ENCODE measurements around the gene SH3TC2.

DNA sequence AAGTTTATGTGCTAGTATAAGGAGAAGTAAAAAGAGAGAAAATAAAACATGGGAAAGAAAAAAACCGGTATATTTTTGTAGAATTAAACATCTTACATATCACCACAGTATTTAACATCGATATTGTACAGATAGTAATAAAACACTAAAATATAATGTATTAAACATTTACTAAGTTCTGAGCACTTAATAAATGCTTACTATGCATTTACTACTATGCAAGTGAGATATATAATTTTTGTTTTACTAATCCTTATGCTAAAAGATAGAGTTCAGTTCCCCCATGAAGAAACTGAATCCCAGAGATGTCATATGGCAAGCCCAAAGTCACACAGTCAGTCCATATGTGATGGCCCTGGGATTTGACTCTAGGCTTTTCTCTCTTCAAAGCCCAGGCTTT, 51.1 kb downstream of the SH3TC2 start:
- TF ChIP-seq, protein P1, sequence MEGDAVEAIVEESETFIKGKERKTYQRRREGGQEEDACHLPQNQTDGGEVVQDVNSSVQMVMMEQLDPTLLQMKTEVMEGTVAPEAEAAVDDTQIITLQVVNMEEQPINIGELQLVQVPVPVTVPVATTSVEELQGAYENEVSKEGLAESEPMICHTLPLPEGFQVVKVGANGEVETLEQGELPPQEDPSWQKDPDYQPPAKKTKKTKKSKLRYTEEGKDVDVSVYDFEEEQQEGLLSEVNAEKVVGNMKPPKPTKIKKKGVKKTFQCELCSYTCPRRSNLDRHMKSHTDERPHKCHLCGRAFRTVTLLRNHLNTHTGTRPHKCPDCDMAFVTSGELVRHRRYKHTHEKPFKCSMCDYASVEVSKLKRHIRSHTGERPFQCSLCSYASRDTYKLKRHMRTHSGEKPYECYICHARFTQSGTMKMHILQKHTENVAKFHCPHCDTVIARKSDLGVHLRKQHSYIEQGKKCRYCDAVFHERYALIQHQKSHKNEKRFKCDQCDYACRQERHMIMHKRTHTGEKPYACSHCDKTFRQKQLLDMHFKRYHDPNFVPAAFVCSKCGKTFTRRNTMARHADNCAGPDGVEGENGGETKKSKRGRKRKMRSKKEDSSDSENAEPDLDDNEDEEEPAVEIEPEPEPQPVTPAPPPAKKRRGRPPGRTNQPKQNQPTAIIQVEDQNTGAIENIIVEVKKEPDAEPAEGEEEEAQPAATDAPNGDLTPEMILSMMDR (optimal IDR thresholded peaks at IDR 0.05 in 1 of 3, IDR thresholded peaks at IDR 0.05 in 1 of 3, conservative IDR thresholded peaks at IDR 0.05 in 1 of 3; ENCODE audit: extremely low read depth in 1 of 3, insufficient read depth in 2 of 3, low read length in 3 of 3): no peak
- TF ChIP-seq EZH2 (IDR thresholded peaks at IDR 0.05; ENCODE audit: low read length): no peak

Data from keratinocyte (primary cell).